Neural cell (in vitro differentiated cells): ENCODE results near the gene DPAGT1. TPM values are rescaled to one million over a fixed set of nuclear protein-coding genes. Genes with fewer than 3 reads are reported as not detected.

Experiments
- H2AFZ ChIP-seq: fragments of 200-600, 300-800 bp; sonication (generic), shearing (Covaris generic); 2 replicates; pipeline ENCODE4 v1.6.0; 2014; ENCODE audit warnings: low read depth, mild to moderate bottlenecking, antibody characterized with exemption, low read length, moderate library complexity
- H3F3A ChIP-seq: fragments of 200-600 bp; shearing (Covaris generic); 2 replicates; pipeline ENCODE4 v1.6.1; 2016; ENCODE audit warnings: mild to moderate bottlenecking, moderate library complexity, mixed read lengths, antibody characterized with exemption, low read length; ENCODE audit not compliant: insufficient read depth, poor library complexity, severe bottlenecking
- H3K27ac ChIP-seq: fragments of 200-600, 300-800 bp; sonication (generic), shearing (Covaris generic); 2 replicates; pipeline ENCODE4 v1.5.1; 2014; ENCODE audit warnings: mild to moderate bottlenecking, low read length, moderate library complexity
- H3K27me3 ChIP-seq: fragments of 300-800, 200-600 bp; sonication (generic), shearing (Covaris generic); 2 replicates; pipeline ENCODE4 v1.6.0; 2014; ENCODE audit warnings: mild to moderate bottlenecking, low read depth, low read length, moderate library complexity; ENCODE audit not compliant: insufficient read depth
- H3K36me3 ChIP-seq: fragments of 300-800, 200-600 bp; sonication (generic), shearing (Covaris generic); 2 replicates; pipeline ENCODE4 v1.5.1; 2014; ENCODE audit warnings: mild to moderate bottlenecking, antibody characterized with exemption, low read length, moderate library complexity; ENCODE audit not compliant: insufficient read depth
- H3K4me2 ChIP-seq: fragments of 300-800, 200-600 bp; sonication (generic), shearing (Covaris generic); 2 replicates; pipeline ENCODE4 v1.6.0; 2014; ENCODE audit warnings: mild to moderate bottlenecking, low read length
- H3K4me3 ChIP-seq: fragments of 300-800, 200-600 bp; sonication (generic), shearing (Covaris generic); 2 replicates; pipeline ENCODE4 v1.5.1; 2014; ENCODE audit warnings: mild to moderate bottlenecking, low read length, moderate library complexity
- H3K79me2 ChIP-seq: fragments of 200-600 bp; shearing (Covaris generic); replicated peaks from 2 replicates; pipeline ENCODE4 v1.6.0; 2014; ENCODE audit warnings: mild to moderate bottlenecking, low read length, moderate library complexity; ENCODE audit not compliant: insufficient read depth
- H3K9ac ChIP-seq: fragments of 300-800, 200-600 bp; sonication (generic), shearing (Covaris generic); 2 replicates; pipeline ENCODE4 v1.6.1; 2016; ENCODE audit warnings: mild to moderate bottlenecking, low read length, mixed read lengths
- H3K9me2 ChIP-seq: fragments of 200-600 bp; shearing (Covaris generic); 2 replicates; pipeline ENCODE4 v1.6.1; 2016; ENCODE audit warnings: mild to moderate bottlenecking, low read length, mixed read lengths; ENCODE audit not compliant: insufficient read depth
- H3K9me3 ChIP-seq: fragments of 200-600, 300-800 bp; sonication (generic), shearing (Covaris generic); 2 replicates; pipeline ENCODE4 v1.6.1; 2016; ENCODE audit warnings: mild to moderate bottlenecking, mixed run types, low read length, moderate library complexity, mixed read lengths
- H4K20me1 ChIP-seq: fragments of 200-600 bp; shearing (Covaris generic); 2 replicates; pipeline ENCODE4 v1.6.1; 2016; ENCODE audit warnings: mild to moderate bottlenecking, mixed run types; ENCODE audit not compliant: insufficient read depth
- EP300 ChIP-seq: fragments of 450-650 bp; conservative IDR thresholded peaks from 2 replicates; pipeline ENCODE4 v1.6.1; 2014; ENCODE audit warnings: antibody characterized with exemption, mild to moderate bottlenecking, moderate library complexity; ENCODE audit not compliant: poor library complexity, severe bottlenecking
- EZH2 ChIP-seq: fragments of 200-600, 300-800 bp; shearing (Covaris generic), sonication (generic); IDR thresholded peaks from 2 replicates; pipeline ENCODE4 v1.6.1; 2014; ENCODE audit warnings: antibody characterized with exemption, low read length, borderline replicate concordance, mild to moderate bottlenecking; ENCODE audit not compliant: insufficient read depth, poor library complexity, severe bottlenecking
- MXI1 ChIP-seq: fragments of 450-650 bp; conservative IDR thresholded peaks from 2 replicates; pipeline ENCODE4 v1.6.1; 2014; ENCODE audit warnings: antibody characterized with exemption, mild to moderate bottlenecking; ENCODE audit not compliant: poor library complexity, severe bottlenecking
- POLR2AphosphoS5 ChIP-seq: IDR thresholded peaks from 2 replicates; pipeline ENCODE4 v1.6.1; 2012
- RAD21 ChIP-seq: fragments of 450-650 bp; conservative IDR thresholded peaks from 2 replicates; pipeline ENCODE4 v1.6.1; 2014; ENCODE audit warnings: antibody characterized with exemption, mild to moderate bottlenecking, moderate library complexity
- SMC3 ChIP-seq: fragments of 450-650 bp; conservative IDR thresholded peaks from 2 replicates; pipeline ENCODE4 v1.6.1; 2014; ENCODE audit warnings: antibody characterized with exemption, mild to moderate bottlenecking, moderate library complexity; ENCODE audit not compliant: poor library complexity
- TAF1 ChIP-seq: IDR thresholded peaks from 2 replicates; pipeline ENCODE4 v1.6.1; 2012; ENCODE audit warnings: low read depth
- polyA plus RNA-seq: library from polyadenylated mRNA; depleted of rRNA; stranded (reverse); fragments of >200 nt; gene quantifications from 2 replicates; pipeline ENCODE4 v1.2.3, GENCODE V29; 2014
- TF ChIP-seq, protein P1 (sequence below): IDR thresholded peaks from 2 replicates; pipeline ENCODE4 v1.6.1; 2012; ENCODE audit warnings: borderline replicate concordance

Gene DPAGT1
- polyA plus RNA-seq, 1 donor from 2014 or later, result 9.8 TPM

DNA sequence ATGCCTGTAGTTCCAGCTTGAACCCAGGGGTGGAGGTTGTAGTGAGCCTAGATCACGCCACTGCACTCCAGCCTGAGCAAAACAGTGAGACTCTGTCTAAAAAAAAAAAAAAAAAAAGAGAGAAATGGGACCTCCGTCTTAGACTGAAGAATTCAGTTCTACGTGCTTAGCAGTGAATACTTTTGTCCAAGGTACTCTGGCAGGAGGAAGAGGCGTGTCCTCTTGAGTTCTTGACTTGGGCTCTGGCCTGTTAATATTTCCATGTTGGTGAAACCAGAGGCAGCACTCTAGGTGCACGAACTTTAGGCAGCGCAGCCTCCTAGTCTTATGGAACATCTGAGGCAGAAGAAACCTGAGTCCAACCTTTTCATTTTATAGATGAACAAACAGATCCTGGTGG, 14.5 kb downstream of the DPAGT1 start:
- TF ChIP-seq TAF1 (no peak), EZH2 (no peak), POLR2AphosphoS5 (no peak), RAD21 (no peak)
- TF ChIP-seq, protein P1, sequence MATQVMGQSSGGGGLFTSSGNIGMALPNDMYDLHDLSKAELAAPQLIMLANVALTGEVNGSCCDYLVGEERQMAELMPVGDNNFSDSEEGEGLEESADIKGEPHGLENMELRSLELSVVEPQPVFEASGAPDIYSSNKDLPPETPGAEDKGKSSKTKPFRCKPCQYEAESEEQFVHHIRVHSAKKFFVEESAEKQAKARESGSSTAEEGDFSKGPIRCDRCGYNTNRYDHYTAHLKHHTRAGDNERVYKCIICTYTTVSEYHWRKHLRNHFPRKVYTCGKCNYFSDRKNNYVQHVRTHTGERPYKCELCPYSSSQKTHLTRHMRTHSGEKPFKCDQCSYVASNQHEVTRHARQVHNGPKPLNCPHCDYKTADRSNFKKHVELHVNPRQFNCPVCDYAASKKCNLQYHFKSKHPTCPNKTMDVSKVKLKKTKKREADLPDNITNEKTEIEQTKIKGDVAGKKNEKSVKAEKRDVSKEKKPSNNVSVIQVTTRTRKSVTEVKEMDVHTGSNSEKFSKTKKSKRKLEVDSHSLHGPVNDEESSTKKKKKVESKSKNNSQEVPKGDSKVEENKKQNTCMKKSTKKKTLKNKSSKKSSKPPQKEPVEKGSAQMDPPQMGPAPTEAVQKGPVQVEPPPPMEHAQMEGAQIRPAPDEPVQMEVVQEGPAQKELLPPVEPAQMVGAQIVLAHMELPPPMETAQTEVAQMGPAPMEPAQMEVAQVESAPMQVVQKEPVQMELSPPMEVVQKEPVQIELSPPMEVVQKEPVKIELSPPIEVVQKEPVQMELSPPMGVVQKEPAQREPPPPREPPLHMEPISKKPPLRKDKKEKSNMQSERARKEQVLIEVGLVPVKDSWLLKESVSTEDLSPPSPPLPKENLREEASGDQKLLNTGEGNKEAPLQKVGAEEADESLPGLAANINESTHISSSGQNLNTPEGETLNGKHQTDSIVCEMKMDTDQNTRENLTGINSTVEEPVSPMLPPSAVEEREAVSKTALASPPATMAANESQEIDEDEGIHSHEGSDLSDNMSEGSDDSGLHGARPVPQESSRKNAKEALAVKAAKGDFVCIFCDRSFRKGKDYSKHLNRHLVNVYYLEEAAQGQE, result no peak
- Histone ChIP-seq H3F3A (peaks cover 4% of the 10 kb centered on the region), H4K20me1 (no peaks in the 10 kb centered on the region), H3K36me3 (no peaks in the 10 kb centered on the region), H2AFZ (no peak overlapping the region), H3K9ac (no peak overlapping the region), H3K4me3 (no peak overlapping the region), H3K27me3 (no peaks in the 10 kb centered on the region), H3K79me2 (peaks cover 6% of the 10 kb centered on the region), H3K9me2 (no peaks in the 10 kb centered on the region), H3K27ac (no peak overlapping the region), H3K4me2 (no peak overlapping the region), H3K9me3 (no peaks in the 10 kb centered on the region)

DNA sequence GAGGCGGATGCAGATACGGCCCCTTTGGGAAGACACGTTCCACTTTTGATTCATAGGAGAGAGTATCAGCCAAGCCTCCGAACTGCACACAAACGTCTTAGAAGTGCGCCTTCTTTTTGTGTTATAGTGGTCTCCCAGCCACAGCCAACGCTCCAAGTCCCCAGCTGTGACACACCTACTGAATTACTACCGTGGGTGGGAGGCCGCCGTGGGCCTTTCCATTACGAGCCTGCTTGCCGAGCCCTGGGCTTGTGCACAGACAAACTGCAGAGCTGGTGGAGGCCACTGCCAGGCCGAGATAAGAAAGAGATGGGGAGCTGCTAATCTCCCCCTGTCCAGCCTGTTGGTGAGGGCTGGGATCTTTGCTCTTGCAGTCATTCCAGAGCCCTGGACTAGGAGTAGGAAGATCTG, 16.2 kb downstream of the DPAGT1 start:
- no peaks in the 10 kb centered on the region for H4K20me1 ChIP-seq
- no peaks in the 10 kb centered on the region for H3K36me3 ChIP-seq
- H3K27ac ChIP-seq, result peak overlapping the region; percentile 70
- H3K4me3 ChIP-seq, result peak overlapping the region; percentile 75
- H3K4me2 ChIP-seq, result peak overlapping the region; percentile 89
- no peaks in the 10 kb centered on the region for H3K9me3 ChIP-seq
- peaks cover 3% of the 10 kb centered on the region for H3K79me2 ChIP-seq
- no peak for TF ChIP-seq TAF1
- TF ChIP-seq SMC3, result peak; percentile 11
- H2AFZ ChIP-seq, result peak overlapping the region; percentile 48
- H3K9me2 ChIP-seq, result no peaks in the 10 kb centered on the region
- H3F3A ChIP-seq, result peaks cover 4% of the 10 kb centered on the region
- H3K9ac ChIP-seq, result peak overlapping the region; percentile 67
- H3K27me3 ChIP-seq, result no peaks in the 10 kb centered on the region

GRCh38 chr11:119084663-119085436, 16.8 kb downstream of the DPAGT1 start, which contains the start of gene HMBS:
Gene HMBS, plus strand, starts transcription at chr11:119084881. Its CDS starts 153 bp downstream, at chr11:119085034.
- peaks cover 3% of the 10 kb centered on the region for H3K79me2 ChIP-seq
- H3K9ac ChIP-seq, result peak within 1 kb of the TSS; percentile 67
- peak within 1 kb of the TSS; percentile 75 for H3K4me3 ChIP-seq
- H3K4me2 ChIP-seq, result peak within 1 kb of the TSS; percentile 89
- H2AFZ ChIP-seq, result peak within 1 kb of the TSS; percentile 48
- no peaks in the 10 kb centered on the region for H4K20me1 ChIP-seq
- H3K9me3 ChIP-seq, result no peaks in the 10 kb centered on the region
- H3K36me3 ChIP-seq, result no peaks in the 10 kb centered on the region
- peak within 1 kb of the TSS; percentile 70 for H3K27ac ChIP-seq
- TF ChIP-seq SMC3 (peak; percentile 39), MXI1 (peak; percentile 96), POLR2AphosphoS5 (peak; percentile 63), EZH2 (no peak), TAF1 (peak; percentile 36), EP300 (peak; percentile 34)
- TF ChIP-seq, protein P1, result no peak
- peaks cover 4% of the 10 kb centered on the region for H3F3A ChIP-seq
- H3K9me2 ChIP-seq, result no peaks in the 10 kb centered on the region
- H3K27me3 ChIP-seq, result no peaks in the 10 kb centered on the region
